Mononuclear cell (primary cell): ENCODE results near the gene MDN1. TPM values are rescaled to one million over a fixed set of nuclear protein-coding genes. Genes with fewer than 3 reads are reported as not detected.
"Not testable (repeated sequence)": the region's sequence is repeated elsewhere in the genome, so short reads cannot be mapped to it uniquely, and the experiment has no call there.

Experiments
- H3K27me3 ChIP-seq: 2 replicates; pipeline ENCODE4 v1.6.0; 2011; ENCODE audit warnings: low read length, control low read depth; ENCODE audit not compliant: insufficient read depth
- H3K4me1 ChIP-seq: 2 replicates; pipeline ENCODE4 v1.5.1; 2011; ENCODE audit warnings: mild to moderate bottlenecking, low read length, control low read depth; ENCODE audit not compliant: insufficient read depth
- H3K4me3 ChIP-seq: 2 replicates; pipeline ENCODE4 v1.5.1; 2011; ENCODE audit warnings: mild to moderate bottlenecking, low read length, moderate library complexity
- H3K9me3 ChIP-seq: 2 replicates; pipeline ENCODE4 v1.5.1; 2011; ENCODE audit warnings: low read depth, mild to moderate bottlenecking, control low read depth, low read length
- total RNA-seq: library from RNA; depleted of rRNA; stranded (reverse); fragments of >200 nt; gene quantifications from one replicate; pipeline ENCODE4 v1.2.3, GENCODE V29; 2012

The MDN1 gene
- total RNA-seq, 1 donor, result 30.7 TPM

DNA sequence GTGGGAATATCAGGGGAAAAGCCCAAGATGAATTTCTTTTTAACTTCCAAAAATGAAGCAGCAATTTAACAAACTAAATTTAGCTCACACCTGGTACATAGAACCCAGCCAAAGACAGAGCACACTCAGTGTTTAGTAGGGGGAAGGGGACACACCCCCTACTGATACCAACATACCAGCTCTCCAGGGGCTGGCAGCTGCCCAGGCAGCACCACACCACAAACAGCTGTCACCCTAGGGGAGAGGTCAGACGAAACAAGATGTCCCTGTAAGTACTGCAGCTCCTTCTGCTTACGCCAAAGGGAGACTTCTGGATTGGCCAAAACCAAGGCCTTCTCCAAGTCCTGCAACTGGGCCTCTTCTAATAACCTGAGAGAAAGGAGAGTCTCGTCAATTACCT is 26.0 kb downstream of the MDN1 start:
- Histone ChIP-seq H3K4me3 (no peak overlapping the region), H3K9me3 (no peaks in the 10 kb centered on the region), H3K4me1 (peaks cover 20% of the 10 kb centered on the region), H3K27me3 (no peaks in the 10 kb centered on the region)

DNA sequence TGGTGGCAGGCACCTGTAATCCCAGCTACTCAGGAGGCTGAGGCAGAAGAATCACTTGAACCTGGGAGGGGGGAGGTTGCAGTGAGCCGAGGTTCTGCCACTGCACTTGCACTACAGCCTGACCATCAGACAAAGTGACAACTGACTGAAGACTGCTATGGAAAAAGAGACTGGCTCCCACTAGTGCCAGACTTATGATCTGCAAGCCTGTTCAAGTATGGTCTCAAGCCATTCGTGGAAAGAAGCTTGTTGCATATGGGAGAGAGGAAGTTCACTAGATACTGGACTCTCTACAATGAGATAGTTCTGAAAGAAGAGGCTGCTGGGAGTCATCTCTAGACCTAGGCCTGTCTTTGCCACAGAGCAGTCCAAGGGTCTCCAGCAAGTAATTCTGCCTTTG is 26.7 kb downstream of the MDN1 start:
- Histone ChIP-seq H3K4me3 (no peak overlapping the region), H3K4me1 (peaks cover 20% of the 10 kb centered on the region), H3K27me3 (no peaks in the 10 kb centered on the region), H3K9me3 (no peaks in the 10 kb centered on the region)

DNA sequence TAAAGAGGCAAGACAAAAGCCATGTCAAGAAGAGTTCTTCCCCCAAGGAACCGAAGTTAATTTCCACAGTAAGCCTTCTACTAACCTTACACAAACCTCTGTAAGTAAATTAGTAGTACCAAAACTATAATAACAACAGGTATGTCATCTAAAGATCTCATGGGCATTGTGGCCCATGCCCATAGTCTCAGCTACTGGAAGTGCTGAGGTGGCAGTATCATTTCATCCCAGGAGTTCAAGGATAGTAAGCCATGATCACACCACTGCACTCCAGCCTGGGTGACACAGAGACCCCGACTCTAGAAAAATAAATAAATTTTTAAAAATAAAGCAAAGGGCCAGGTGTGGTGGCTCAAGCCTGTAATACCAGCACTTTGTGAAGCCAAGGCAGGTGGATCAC is 29.2 kb downstream of the MDN1 start:
- no peak overlapping the region for H3K4me3 ChIP-seq
- H3K9me3 ChIP-seq, result no peaks in the 10 kb centered on the region
- H3K4me1 ChIP-seq, result peaks cover 20% of the 10 kb centered on the region
- H3K27me3 ChIP-seq, result no peaks in the 10 kb centered on the region

DNA sequence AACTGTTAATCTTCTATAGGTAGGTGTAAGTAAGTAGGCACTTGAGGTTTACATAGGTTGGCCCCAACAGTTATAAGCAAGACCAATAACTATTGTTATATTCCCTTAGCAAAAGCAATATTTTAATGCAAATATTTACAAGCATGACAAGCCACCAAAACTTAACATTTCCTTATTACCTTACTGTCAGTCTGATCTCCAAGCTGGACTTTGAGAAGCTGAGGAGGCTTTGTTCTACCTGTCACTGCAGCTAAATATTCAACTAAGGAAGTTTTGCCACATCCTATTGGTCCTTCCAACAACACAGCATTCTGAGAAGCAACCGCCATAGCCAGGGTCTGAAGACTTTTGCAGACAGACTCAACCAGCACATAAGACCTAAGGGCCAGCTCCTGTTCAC is 29.6 kb downstream of the MDN1 start:
- Histone ChIP-seq H3K9me3 (no peaks in the 10 kb centered on the region), H3K27me3 (no peaks in the 10 kb centered on the region), H3K4me1 (peaks cover 20% of the 10 kb centered on the region), H3K4me3 (no peak overlapping the region)

DNA sequence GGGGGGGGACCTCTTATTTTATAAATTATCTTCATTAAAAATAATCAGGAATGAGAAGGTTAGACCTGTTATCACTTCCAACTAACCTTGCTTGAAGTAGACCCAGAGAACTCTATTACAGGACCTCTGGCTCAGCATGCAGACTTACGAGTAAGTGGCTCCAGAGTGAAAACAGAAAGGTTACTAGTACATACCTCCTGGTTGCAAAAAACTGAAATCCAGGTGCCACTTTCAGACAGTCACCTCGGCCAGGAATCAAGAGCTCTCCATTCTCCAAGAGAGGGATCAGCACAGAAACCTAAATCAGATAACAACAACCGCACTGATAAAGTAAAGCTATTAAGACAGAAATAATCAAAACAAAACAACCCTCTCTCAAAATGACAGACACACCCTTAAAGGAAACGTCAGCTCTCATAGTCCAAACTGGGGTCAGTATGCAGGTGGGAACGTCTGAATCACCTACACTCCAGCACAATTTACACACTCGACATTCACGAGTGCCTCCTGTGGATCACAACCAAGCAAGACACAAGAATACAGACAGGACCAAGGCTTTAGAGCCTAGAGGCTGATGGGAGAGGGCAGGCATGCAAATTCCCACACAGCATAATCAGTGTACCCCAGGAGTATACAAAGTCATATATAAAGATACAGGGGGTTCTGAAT is 31.8 kb downstream of the MDN1 start:
- H3K4me1 ChIP-seq, result peaks cover 1% of the 10 kb centered on the region
- no peak overlapping the region for H3K4me3 ChIP-seq
- H3K9me3 ChIP-seq, result no peaks in the 10 kb centered on the region
- H3K27me3 ChIP-seq, result no peaks in the 10 kb centered on the region

DNA sequence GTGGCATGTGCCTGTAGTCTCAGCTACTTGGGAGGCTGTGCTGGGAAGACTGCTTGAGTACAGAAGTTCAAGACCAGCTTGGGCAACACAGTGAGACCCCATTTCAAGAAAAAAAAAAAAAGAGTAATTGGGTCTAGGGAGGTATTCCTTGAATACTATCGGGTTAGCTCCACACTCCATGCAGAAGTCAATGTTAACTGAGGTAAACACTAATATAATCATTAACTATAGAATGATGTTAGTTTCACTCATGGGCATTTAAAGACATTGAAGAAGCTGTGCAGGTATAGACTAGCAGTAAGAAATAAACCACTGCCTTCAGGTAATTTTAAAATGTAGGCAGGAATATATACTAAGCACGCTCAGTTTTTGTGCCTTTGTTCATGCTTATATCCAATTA is 32.6 kb downstream of the MDN1 start:
- H3K27me3 ChIP-seq, result no peaks in the 10 kb centered on the region
- no peak overlapping the region for H3K4me3 ChIP-seq
- no peaks in the 10 kb centered on the region for H3K9me3 ChIP-seq
- no peaks in the 10 kb centered on the region for H3K4me1 ChIP-seq

DNA sequence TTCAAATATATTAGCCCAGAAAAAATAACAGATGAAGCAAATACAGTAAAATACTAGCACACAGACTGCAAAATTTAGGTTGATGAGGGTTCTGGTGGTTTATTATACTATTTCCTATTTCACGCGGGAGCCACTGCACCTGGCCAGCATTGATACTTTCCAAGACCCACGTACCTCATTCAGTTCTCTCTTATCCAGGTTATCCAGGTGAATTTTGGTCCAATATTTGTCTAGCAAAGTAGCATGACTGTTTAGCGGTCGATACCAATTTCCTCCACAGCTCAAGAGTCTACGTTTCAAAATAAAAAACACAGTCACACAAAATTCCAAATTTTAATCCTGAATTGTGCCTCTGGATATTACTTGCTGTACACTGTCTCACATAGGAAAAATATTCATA is 34.8 kb downstream of the MDN1 start:
- Histone ChIP-seq H3K4me1 (no peaks in the 10 kb centered on the region), H3K4me3 (no peak overlapping the region)

DNA sequence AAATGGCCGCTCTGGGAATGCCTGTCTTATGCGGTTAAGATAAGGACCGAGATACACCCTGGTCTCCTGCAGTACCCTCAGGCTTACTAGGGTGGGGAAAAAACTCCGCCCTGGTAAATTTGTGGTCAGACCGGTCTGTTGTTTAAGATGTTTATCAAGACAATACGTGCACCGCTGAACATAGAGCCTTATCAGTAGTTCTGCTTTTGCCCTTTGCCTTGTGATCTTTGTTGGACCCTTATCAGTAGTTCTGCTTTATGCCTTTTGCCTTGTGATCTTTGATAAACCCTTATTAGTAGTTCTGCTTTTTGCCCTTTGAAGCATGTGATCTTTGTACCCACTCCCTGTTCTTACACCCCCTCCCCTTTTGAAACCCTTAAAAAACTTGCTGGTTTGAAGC is 36.3 kb downstream of the MDN1 start:
- H3K9me3 ChIP-seq, H3K27me3 ChIP-seq, H3K4me3 ChIP-seq, H3K4me1 ChIP-seq: not testable (repeated sequence)

More for the DNA sequence above, 34.8 kb downstream of the MDN1 start:
- Histone ChIP-seq H3K9me3 (no peaks in the 10 kb centered on the region), H3K27me3 (no peaks in the 10 kb centered on the region)

DNA sequence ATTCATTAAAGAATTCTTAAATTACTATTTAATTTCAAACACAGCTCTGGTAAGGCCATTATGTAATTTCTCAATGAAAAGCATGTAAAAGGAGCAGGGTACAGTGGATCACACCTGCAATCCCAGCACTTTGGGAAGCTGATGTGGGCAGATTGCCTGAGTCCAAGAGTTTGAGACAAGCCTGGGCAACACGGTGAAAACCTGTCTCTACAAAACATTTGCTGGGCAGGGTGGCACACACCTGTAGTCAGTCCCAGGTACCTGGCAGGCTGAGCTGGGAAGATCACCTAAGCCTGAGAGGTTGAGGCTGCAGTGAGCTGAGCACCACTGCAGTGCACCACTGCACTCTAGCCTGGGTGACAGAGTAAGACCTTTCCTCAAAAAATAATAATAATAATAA is 37.4 kb downstream of the MDN1 start:
- H3K27me3 ChIP-seq, result no peaks in the 10 kb centered on the region
- H3K9me3 ChIP-seq, result no peaks in the 10 kb centered on the region
- H3K4me3 ChIP-seq, result no peak overlapping the region
- H3K4me1 ChIP-seq, result no peaks in the 10 kb centered on the region

DNA sequence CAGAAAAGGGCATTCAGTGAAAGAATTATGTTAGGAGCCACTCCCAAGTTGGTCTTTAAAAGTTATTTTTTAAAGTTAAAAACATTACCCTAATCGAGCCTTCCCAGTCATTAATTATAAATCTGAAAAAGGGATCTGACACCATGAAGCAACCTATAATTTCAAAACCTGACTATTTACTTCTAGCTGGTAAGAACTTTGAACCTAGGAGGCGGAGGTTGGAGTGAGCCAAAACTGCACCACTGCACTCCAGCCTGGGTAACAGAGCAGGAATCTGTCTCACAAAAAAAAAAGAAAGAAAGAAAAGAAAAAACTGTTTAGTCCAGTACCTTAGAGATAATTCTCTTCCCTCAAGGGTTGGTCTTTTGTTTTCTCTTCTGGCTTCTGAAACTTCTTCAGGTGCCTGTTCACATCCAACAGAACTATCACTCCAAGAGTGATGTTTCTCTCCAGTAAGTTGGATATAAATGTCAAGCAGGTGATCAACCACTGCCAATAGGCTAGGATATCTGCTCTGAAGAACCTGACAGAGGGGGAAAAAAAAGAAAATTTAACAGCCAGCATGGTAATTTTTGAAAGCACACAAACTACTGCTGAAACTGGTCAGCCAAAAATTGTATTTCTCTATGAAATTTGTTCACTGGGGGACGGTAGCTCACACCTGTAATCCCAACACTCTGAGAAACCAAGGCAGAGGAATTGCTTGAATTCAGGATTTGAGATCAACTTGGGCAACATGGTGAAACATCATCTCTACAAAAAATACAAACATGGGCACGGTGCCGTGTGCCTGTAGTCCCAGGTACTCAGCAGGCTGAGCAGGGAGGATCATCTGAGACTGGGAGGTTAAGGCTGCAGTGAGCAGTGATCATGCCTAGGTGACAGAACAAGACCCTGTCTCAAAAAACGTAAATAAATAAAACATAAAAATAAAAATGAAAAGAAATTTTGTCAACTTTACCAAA is 38.2 kb downstream of the MDN1 start:
- Histone ChIP-seq H3K4me1 (no peaks in the 10 kb centered on the region), H3K9me3 (no peaks in the 10 kb centered on the region), H3K4me3 (no peak overlapping the region), H3K27me3 (no peaks in the 10 kb centered on the region)

DNA sequence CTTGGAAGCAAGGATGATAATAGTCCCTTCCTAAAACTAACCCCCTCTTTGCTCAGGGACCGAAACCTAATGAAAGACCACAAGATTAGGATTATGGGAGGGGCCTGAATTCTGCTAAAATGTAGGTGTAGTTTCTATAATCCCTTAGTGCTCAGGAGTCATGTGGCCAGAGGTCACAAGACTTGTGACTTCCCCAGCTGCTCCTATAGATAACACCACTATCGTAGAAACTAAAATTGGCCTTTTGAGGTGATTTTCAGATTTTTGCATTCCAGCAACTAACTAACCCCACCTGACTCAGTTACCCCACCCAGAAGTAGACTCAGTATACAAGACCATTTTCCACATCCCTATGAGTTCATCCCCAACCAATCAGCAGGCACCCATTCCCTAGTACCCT is 42.1 kb downstream of the MDN1 start:
- H3K4me1 ChIP-seq, result no peaks in the 10 kb centered on the region

DNA sequence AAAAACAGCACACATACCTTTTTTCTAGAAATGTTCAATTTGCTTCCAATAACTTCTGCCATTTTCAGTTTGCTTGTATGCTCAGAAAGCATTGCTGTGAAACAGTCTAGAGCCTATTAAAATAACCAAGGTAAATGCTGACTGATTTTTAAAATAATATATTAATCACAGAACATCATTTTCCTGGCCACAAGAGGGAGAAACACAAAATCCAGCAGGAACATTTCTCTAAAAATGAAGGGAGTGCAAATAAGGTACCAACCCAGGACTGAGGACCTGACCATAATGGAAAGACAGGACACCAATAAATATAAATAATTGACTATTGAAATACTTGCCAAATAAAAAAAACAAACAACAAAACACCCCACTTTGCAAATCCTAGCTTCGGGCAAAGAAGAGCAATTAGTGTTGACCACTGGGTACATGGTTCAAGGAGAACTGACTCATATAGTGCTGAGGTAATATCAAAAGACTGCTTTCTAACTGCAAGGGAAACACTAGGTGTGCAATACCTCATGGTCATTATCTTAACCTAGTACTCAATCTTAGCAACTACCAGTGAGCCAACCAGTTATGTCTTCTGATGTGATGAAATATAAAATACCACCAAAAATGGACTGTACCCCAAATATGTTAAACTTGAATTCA is 42.9 kb downstream of the MDN1 start:
- Histone ChIP-seq H3K9me3 (no peaks in the 10 kb centered on the region), H3K4me3 (no peak overlapping the region), H3K4me1 (no peaks in the 10 kb centered on the region), H3K27me3 (no peaks in the 10 kb centered on the region)

More for the DNA sequence above, 42.1 kb downstream of the MDN1 start:
- H3K9me3 ChIP-seq, result no peaks in the 10 kb centered on the region
- H3K27me3 ChIP-seq, result no peaks in the 10 kb centered on the region
- H3K4me3 ChIP-seq, result no peak overlapping the region

DNA sequence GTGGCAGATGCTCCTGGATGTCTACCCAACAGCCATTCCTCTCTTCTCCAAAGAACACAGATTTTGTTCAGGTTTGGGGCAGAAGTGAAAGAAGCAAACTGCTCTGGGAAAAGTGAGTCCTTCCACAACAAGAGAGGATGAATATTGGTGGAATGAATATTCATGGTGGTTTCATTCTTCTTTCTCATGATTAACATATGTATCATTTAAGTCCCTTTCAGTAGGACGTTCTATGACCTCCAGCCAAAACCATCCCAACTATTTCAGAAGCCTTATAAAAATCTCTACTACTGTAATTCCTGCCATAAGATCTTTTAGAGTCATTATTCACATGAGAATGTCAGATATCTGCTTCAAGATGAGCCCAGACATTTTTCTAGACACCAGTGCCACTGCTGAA is 44.4 kb downstream of the MDN1 start:
- no peaks in the 10 kb centered on the region for H3K27me3 ChIP-seq
- no peaks in the 10 kb centered on the region for H3K9me3 ChIP-seq
- no peak overlapping the region for H3K4me3 ChIP-seq
- H3K4me1 ChIP-seq, result no peaks in the 10 kb centered on the region

DNA sequence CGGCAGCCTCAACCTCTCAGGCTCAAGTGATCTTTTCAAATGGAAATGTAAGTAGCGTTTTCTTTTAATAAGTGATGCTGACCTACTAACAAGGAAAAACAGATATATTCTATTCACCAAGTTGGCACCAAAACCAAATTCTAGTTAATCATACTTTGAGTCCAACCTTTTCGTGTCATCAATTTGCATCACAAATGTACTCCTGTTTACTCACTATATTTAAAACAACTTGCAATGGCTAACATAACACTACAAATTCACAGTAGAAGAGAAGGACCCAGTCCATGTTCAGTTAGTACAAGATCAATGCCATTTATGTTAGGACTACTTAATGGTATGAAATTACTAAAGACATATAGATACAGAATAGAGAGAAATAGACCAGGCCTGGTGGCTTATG is 50.0 kb downstream of the MDN1 start:
- Histone ChIP-seq H3K4me3 (no peak overlapping the region), H3K4me1 (no peaks in the 10 kb centered on the region), H3K9me3 (no peaks in the 10 kb centered on the region), H3K27me3 (no peaks in the 10 kb centered on the region)

DNA sequence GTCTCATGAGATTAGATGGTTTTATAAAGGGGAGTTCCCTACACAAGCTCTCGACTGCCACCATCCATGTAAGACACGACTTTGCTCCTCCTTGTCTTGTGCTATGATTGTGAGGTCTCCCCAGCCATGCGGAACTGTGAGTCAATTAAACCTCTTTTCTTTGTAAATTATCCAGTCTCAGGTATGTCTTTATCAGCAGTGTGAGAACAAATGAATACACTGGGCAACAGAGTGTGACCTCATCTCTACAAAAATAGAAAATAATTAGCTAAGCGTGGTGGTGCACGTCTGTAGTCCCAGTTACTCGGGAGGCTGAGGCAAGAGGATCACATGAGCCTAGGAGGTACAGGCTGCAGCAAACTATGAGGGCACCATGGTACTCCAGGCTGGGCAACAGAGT is 51.3 kb downstream of the MDN1 start:
- Histone ChIP-seq H3K4me3 (no peak overlapping the region), H3K4me1 (no peaks in the 10 kb centered on the region), H3K27me3 (no peaks in the 10 kb centered on the region), H3K9me3 (no peaks in the 10 kb centered on the region)
